Activated CD8-positive, alpha-beta T cell treated with anti-CD3 and anti-CD28 coated beads for 36 hours (primary cell): ENCODE measurements around the gene GATB. TPM values are rescaled to one million over a fixed set of nuclear protein-coding genes. Genes with fewer than 3 reads are reported as not detected.

Experiments
- ATAC-seq: fragments of 200-7000 bp; cut with Tn5 transposase; one replicate; pipeline ENCODE4 v1.10.0; 2021; ENCODE audit warnings: mild to moderate bottlenecking, moderate library complexity
- CTCF ChIA-PET: fragments of 350-600 bp; sonication (Branson Sonifier 250); formaldehyde crosslinking; loops from one replicate; lab custom pipeline; 2021; ENCODE audit warnings: antibody characterized with exemption; lab: Charles Lee
- POLR2A ChIA-PET: fragments of 350-600 bp; sonication (Branson Sonifier 250); formaldehyde crosslinking; loops from one replicate; lab custom pipeline; 2021; ENCODE audit warnings: antibody characterized with exemption; lab: Charles Lee
- DNase-seq: peaks from one replicate; pipeline ENCODE4 v3.0.0-alpha.2; 2020
- H3K27ac Mint-ChIP-seq: one replicate; pipeline ENCODE4 v1.8.0; 2021; ENCODE audit warnings: mild to moderate bottlenecking, mixed read lengths
- H3K27me3 Mint-ChIP-seq: one replicate; pipeline ENCODE4 v1.8.0; 2021; ENCODE audit warnings: mixed read lengths
- H3K36me3 Mint-ChIP-seq: one replicate; pipeline ENCODE4 v1.8.0; 2021; ENCODE audit warnings: low read depth, mixed read lengths
- H3K4me1 Mint-ChIP-seq: one replicate; pipeline ENCODE4 v1.8.0; 2021; ENCODE audit warnings: low read depth, mixed read lengths
- H3K4me3 Mint-ChIP-seq: one replicate; pipeline ENCODE4 v1.8.0; 2021; ENCODE audit warnings: mild to moderate bottlenecking, moderate library complexity, mixed read lengths
- H3K9me3 Mint-ChIP-seq: one replicate; pipeline ENCODE4 v1.8.0; 2021; ENCODE audit warnings: mixed read lengths
- intact Hi-C: fragments of 100-400 bp; cut with micrococcal nuclease; formaldehyde crosslinking; loops from one replicate; pipeline ENCODE4 v1.10.0; 2022
- total RNA-seq, 2 experiments: library from RNA; stranded (reverse); gene quantifications; one replicate each; pipeline ENCODE4 v1.2.3, GENCODE V29; 2021
- TF ChIP-seq, protein P1 (sequence below): fragments of 200-600 bp; IDR thresholded peaks from one replicate; pipeline ENCODE4 v1.8.0; 2022; ENCODE audit warnings: antibody characterized with exemption, mild to moderate bottlenecking

Gene GATB
- total RNA-seq, 2 experiments from 2014 or later, result 19.1 to 22.3 TPM

- no peaks in the 10 kb centered on the region for H3K9me3 Mint-ChIP-seq
- H3K27ac Mint-ChIP-seq, result no peak overlapping the region
- intact Hi-C loops, result no loop called here
- POLR2A ChIA-PET, result no interaction called here
- H3K27me3 Mint-ChIP-seq, result peaks cover 17% of the 10 kb centered on the region
- H3K36me3 Mint-ChIP-seq, result no peaks in the 10 kb centered on the region
- no peaks in the 10 kb centered on the region for H3K4me1 Mint-ChIP-seq
- no peak overlapping the region for H3K4me3 Mint-ChIP-seq
- ATAC-seq (no peak), DNase-seq (no peak)
- CTCF ChIA-PET, result interaction anchor here (1.2 to 2.4 kb wide), 2 partner anchors 10 to 175 kb away, joined by 4 to 5 read pairs; no protein-coding TSS in a partner anchor
- TF ChIP-seq, protein P1, sequence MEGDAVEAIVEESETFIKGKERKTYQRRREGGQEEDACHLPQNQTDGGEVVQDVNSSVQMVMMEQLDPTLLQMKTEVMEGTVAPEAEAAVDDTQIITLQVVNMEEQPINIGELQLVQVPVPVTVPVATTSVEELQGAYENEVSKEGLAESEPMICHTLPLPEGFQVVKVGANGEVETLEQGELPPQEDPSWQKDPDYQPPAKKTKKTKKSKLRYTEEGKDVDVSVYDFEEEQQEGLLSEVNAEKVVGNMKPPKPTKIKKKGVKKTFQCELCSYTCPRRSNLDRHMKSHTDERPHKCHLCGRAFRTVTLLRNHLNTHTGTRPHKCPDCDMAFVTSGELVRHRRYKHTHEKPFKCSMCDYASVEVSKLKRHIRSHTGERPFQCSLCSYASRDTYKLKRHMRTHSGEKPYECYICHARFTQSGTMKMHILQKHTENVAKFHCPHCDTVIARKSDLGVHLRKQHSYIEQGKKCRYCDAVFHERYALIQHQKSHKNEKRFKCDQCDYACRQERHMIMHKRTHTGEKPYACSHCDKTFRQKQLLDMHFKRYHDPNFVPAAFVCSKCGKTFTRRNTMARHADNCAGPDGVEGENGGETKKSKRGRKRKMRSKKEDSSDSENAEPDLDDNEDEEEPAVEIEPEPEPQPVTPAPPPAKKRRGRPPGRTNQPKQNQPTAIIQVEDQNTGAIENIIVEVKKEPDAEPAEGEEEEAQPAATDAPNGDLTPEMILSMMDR, result no peak
These were observed 134.1 kb downstream of the GATB start for GRCh38 chr4:151626751-151627150.

DNA sequence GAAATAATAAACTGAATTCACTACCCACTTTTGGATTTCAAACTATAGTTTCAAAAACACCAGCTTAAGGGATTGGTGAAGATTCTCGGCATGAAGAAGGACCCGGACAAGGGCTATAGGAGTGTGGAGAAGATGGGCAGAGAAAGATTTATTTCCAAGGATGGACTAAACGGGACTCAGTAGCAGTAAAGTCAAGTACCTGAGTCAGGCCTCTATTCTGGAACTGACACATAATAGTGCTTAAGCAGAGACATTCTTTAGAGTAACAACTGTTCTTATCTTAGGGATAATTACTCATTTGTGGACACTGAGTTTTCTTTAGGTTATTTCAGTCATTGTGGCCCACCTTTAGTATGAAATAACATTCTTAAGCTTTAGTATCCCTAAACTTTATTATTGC, 134.6 kb downstream of the GATB start:
- TF ChIP-seq, protein P1, result no peak
- DNase-seq (no peak), ATAC-seq (no peak)
- no peaks in the 10 kb centered on the region for H3K9me3 Mint-ChIP-seq
- H3K27me3 Mint-ChIP-seq, result peaks cover 18% of the 10 kb centered on the region
- no peaks in the 10 kb centered on the region for H3K36me3 Mint-ChIP-seq
- ChIA-PET CTCF (no interaction called here), POLR2A (no interaction called here)
- no peak overlapping the region for H3K27ac Mint-ChIP-seq
- no peaks in the 10 kb centered on the region for H3K4me1 Mint-ChIP-seq
- intact Hi-C loops, result no loop called here
- no peak overlapping the region for H3K4me3 Mint-ChIP-seq

DNA sequence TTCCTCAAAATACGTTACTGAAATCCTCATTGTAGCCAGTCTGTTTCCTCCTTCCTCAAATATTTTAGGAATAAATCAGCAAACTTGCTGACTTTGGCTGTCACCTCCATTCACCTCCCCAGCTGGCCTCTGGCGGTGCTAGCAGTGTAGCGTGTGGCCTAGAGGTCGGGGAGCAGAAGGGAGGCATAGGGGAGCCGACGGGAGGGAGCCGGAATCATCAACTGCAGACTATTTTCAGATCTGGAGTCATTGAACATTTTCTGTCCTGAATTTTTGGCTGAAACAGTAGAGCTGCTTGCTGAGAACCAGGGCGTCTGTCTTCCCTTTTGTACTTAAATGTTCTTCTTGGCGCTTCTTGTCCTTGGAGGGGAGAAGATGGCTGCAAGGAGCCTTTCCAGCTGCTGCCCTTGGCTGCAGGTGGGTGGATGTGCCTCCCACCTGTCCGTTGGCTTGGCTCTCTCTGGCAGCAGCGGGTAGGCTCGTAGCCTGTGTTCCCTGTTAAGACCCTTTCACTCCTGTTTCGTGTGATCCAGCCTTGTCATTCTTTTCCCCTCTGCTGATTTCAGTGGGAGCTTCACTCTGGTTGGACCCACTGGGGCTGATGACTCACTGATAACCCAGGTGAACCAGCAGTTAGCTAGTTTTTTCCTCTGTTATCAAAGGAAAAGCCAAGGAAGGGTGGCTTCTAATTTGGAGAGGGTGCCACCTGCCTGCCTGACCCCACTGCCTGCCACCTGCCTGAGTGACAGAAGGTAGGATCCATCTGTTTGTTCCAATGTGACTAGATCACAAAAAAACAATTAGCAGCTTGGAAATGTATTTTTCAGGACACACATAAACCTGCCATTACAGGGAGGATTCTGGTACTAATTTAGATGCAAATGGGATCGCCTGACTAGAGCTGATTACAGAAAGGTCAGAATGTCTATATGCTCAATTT, 135.9 kb downstream of the GATB start:
- Mint-ChIP-seq H3K9me3 (no peaks in the 10 kb centered on the region), H3K27me3 (peaks cover 14% of the 10 kb centered on the region), H3K4me1 (no peaks in the 10 kb centered on the region), H3K36me3 (no peaks in the 10 kb centered on the region), H3K27ac (no peak overlapping the region), H3K4me3 (no peak overlapping the region)
- DNase-seq (no peak), ATAC-seq (no peak)
- TF ChIP-seq, protein P1, result no peak
- intact Hi-C loops, result no loop called here
- POLR2A ChIA-PET, result no interaction called here
- CTCF ChIA-PET, result no interaction called here
